ENCODE measurements around the gene DTNB. TPM values are rescaled to one million over a fixed set of nuclear protein-coding genes. Genes with fewer than 3 reads are reported as not detected.

Gene DTNB
- total RNA-seq, 1 experiment from 2014 or later, result 2.9 TPM

- no peak for DNase-seq (ENCODE audit: low spot score)
Measured at GRCh38 chr2:25505622-25506021, 167.8 kb downstream of the DTNB start.

DNA sequence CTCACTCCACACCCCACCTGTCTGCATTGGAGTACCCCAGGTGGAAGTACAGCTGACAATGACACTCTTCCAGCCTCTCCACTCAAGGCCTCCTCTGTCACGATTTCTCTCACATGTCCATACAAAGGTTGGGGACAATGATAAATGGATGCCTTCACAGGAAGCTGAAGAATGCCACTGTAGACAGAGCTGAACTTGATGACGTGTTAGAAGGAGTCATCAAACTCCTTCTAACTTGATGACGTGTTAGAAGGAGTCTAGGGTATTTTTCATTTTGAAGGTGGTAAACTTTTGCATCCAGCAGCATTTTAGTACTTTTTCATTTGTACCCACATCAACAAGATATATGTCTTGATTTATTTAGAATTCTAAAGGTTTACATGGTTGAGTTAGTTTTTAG lies 168.2 kb downstream of the DTNB start:
- no peak for DNase-seq (ENCODE audit: low spot score)

- no peak for DNase-seq (ENCODE audit: low spot score)
Measured at GRCh38 chr2:25504266-25504665, 169.1 kb downstream of the DTNB start.

GRCh38 chr2:25499157-25499556 lies 174.2 kb downstream of the DTNB start:
- DNase-seq (ENCODE audit: low spot score), result no peak

GRCh38 chr2:25497918-25498407 lies 175.4 kb downstream of the DTNB start:
- DNase-seq (ENCODE audit: low spot score), result no peak

DNA sequence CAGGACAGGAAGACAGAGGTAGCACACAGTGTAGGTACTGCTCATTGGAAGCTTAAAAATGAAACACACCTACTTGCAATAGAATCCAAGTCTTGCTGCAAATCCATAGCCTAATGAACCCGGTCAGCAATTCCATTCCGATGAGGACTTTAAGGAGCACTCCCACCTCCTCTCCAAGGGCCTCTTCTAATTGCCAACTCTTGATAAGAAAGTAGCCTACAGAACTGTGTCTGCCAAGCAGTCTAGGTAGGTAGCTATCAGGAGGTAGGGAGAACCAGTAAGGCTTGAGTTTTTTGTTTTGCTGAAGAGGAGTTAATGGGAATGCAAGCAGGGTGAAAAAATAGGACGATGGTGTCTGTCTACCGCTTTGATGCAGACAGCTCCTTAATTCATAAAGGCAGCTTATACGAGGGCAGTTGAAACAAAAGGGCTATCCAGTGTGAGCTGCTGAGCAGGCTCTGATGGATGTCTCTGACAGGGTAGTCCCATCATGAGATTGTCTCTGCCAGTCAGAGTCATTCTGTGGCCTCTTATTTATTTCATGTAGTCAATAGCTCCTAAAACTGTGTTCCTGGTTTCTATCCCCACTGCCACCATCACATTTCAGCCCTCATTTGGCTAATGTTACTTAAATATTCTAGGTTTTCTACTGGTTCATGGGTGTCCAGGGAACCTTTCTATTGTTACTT lies 176.0 kb downstream of the DTNB start:
- no peak for DNase-seq (ENCODE audit: low spot score)

DNA sequence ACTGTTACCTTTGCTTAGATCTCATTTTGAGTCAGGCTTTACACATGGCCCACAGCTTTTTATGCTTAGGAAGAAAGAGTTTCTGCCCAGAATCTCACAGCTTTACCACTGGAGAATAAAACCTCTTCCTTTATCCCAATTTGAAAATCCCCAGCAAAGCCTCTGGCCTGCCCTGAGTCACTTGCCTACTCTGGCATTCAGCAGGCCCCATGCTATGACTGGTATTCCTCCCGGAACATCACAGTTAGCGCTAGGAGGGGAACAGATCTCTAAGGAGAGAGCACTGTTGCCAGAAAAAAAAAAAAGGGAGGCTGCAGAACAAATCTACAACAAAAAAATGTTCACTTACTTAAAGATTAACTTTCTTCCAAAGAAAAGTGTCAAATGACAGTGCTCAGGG lies 178.8 kb downstream of the DTNB start:
- DNase-seq (ENCODE audit: low spot score), result no peak

GRCh38 chr2:25493207-25493606 lies 180.2 kb downstream of the DTNB start:
- no peak for DNase-seq (ENCODE audit: low spot score)

- DNase-seq (ENCODE audit: low spot score), result no peak
Measured at GRCh38 chr2:25492726-25493125, 180.7 kb downstream of the DTNB start.

- DNase-seq (ENCODE audit: low spot score), result no peak
Measured at GRCh38 chr2:25491966-25492532, 181.3 kb downstream of the DTNB start.

DNA sequence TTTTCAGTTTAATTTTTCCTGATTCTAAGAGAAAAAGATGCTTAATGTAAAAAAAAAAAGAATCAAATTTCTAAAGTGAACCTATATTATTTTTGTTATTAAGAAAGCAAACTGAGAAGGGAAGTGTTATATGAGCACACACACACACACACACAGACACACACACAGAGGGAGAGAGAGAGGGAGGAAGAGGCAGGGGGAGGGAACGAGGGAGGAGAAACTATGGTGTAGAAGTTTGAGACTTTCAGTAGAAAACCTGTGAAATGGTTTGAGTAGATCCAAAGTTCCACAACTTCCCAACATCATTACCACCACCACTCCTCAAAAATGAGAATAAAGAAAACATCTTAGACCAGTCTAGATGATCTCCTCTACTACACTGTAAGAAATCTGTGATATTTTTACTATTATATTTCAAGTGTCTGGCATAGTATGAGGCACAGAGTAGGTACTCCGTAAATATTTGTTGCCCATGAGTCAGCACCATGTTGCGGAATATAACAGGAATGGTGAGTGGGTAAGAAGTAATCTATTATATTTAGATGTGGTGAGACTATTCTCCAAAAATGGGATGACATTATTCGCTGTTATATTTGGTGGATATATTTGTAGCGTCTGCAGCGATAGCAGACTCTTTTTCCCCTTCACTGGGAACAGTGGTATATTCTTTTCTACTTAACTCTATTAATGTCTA lies 182.2 kb downstream of the DTNB start:
- DNase-seq (ENCODE audit: low spot score), result no peak

- DNase-seq (ENCODE audit: low spot score), result no peak
Measured at GRCh38 chr2:25490217-25490616, 183.2 kb downstream of the DTNB start.

GRCh38 chr2:25489631-25490030 lies 183.7 kb downstream of the DTNB start:
- no peak for DNase-seq (ENCODE audit: low spot score)

GRCh38 chr2:25483607-25484266 lies 189.6 kb downstream of the DTNB start:
- DNase-seq (ENCODE audit: low spot score), result no peak

GRCh38 chr2:25482341-25482740 lies 191.0 kb downstream of the DTNB start:
- DNase-seq (ENCODE audit: low spot score), result no peak

DNA sequence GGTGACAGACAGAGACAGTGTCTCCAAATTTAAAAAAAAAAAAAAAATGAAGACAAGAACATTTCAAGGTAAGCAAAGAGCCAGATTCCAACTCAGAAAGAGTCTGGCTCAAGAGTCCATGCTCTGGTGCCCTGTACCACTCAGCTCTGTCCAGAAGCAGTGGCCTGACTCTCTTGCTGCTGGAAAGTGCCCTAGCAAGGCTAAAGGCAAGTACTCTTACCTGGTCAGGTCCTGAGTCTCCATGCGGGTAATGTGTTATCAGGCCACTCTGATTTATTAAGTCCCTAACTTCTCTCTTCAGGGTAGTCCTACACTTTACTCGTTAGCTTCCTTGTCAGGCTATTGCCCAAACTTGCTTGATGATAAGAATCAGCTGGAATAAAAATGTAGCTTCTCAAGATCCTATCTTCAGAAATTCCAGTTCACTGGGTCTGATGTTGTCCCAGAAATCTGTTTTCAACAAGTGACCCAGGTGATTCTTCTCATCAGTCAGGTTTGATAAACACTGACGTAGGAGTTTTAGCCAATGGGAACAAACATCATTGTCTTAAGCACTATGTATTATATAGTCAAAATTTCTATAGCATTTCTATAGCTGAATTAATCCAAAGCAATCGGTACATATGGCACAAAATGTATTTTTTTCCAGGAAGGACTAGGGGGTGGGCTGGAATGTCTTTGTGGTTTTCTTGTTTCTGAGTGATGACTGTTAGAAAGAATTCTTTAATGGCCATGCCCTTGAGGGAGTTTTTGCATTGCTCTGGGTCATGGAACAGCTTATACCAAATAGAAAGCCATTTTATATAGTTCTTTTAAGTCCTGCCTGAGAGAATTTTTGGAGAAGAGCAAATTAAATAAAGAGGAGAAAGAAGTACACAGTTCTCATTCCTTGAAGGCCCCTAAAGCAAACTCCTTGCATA lies 191.7 kb downstream of the DTNB start:
- peak; percentile 47 for DNase-seq (ENCODE audit: low spot score)

GRCh38 chr2:25480561-25480960 lies 192.8 kb downstream of the DTNB start:
- peak; percentile 44 for DNase-seq (ENCODE audit: low spot score)

GRCh38 chr2:25479761-25480160 lies 193.6 kb downstream of the DTNB start:
- peak; percentile 50 for DNase-seq (ENCODE audit: low spot score)

GRCh38 chr2:25478736-25479135 lies 194.6 kb downstream of the DTNB start:
- no peak for DNase-seq (ENCODE audit: low spot score)

DNA sequence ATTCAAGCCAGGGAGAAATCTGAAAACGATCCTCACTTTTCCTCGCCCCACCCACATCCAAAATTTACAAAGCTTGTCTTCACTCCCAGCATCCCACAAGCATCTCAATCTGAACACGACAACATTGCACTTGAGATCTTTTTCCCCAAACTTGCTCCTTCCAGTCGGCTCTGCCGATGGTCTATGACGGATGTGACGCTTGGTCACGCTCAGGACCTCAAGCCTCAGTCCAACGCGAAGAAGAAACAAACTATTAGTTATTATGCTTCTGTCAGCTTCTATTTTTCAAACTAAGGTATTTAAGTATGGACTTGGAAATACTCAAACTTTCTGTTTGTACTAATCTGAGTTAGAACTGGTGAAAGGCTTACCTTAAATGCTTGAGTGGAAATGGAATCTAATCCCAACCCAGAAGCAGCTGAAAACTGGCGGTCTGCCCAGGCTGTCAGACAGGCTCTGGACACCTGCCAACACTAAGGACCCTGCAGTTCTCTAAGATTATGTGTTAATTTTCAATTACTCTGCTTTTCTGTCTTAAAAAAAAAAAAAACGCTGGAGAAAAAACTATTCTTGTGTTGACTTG lies 199.5 kb downstream of the DTNB start:
- peak; percentile 24 for DNase-seq (ENCODE audit: low spot score)

DNA sequence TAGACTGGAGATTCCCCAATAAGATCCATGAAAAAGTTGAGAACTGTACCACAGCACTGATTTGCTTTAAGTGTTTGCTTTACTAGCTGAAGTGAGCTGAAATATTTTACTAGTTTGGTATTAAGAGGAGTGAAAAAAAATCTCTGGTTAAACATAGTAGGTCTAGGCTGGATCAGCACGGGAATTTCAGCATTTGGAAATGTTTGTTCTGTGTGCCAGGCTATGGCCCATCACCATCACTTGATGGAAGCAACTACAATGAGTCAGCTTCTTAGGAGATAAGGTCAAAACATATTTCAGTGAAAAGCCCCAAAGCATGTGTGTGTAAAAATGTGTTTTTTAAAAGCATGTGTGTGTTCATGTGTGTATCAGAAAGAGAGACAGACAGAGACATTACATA lies 200.2 kb downstream of the DTNB start:
- DNase-seq (ENCODE audit: low spot score), result no peak

Data from HT-29 (cell line).